Gastroesophageal sphincter (tissue), 3 donors: ENCODE data around the gene ARL13A.

Experiments
- EP300 ChIP-seq: sonication (generic); formaldehyde crosslinking; IDR thresholded peaks from one replicate; pipeline ENCODE4 v1.6.1; 2017; ENCODE audit warnings: antibody characterized with exemption, mild to moderate bottlenecking
- TF ChIP-seq, protein P1 (sequence below), 4 experiments: fragments of 200-600 bp in 2 of 4; fragments of 450-650 bp in 2 of 4; sonication (generic) in 1 of 4; IDR thresholded peaks; one replicate each; pipeline ENCODE4 v1.5.1; 2017 to 2019; ENCODE audit warnings: antibody characterized with exemption in 4 of 4, mild to moderate bottlenecking in 2 of 4, moderate library complexity in 2 of 4

DNA sequence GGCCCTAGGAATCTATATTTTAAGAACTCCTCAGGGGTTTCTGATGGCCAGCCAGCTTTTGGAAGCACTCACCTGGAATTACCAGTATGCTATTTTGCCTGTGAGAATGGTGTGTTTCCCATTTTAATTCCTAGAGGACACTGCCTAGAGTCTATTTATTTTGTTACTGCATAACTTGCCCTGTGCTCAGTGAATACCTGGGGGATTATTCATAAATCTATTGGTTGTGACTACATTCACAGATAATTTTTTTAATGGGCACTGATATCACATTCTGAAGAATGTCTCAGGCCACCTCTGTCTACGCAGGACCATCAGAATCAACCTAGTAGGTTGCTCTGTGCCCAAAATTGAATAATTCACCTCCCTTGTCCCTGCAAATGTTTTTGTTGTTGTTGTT, 6.7 kb downstream of the ARL13A start:
- TF ChIP-seq, protein P1, sequence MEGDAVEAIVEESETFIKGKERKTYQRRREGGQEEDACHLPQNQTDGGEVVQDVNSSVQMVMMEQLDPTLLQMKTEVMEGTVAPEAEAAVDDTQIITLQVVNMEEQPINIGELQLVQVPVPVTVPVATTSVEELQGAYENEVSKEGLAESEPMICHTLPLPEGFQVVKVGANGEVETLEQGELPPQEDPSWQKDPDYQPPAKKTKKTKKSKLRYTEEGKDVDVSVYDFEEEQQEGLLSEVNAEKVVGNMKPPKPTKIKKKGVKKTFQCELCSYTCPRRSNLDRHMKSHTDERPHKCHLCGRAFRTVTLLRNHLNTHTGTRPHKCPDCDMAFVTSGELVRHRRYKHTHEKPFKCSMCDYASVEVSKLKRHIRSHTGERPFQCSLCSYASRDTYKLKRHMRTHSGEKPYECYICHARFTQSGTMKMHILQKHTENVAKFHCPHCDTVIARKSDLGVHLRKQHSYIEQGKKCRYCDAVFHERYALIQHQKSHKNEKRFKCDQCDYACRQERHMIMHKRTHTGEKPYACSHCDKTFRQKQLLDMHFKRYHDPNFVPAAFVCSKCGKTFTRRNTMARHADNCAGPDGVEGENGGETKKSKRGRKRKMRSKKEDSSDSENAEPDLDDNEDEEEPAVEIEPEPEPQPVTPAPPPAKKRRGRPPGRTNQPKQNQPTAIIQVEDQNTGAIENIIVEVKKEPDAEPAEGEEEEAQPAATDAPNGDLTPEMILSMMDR (IDR thresholded peaks at IDR 0.05) = no peak
- no peak for TF ChIP-seq EP300
